CD4-positive, alpha-beta T cell treated with Interleukin-1 beta for 1 hour (primary cell): Measurements from ENCODE around the gene EPB41L2.
"Not testable (repeated sequence)": the region's sequence is repeated elsewhere in the genome, so short reads cannot be mapped to it uniquely, and the experiment has no call there.

Experiments
- DNase-seq, 2 donors: peaks; one replicate each; pipeline ENCODE4 v3.0.0-alpha.2; 2020 to 2022

Gene EPB41L2

GRCh38 chr6:130970839-130971410 is 92.1 kb downstream of the EPB41L2 start:
- no peak for DNase-seq

- DNase-seq: no peak
Observed at GRCh38 chr6:130969791-130970491, 93.1 kb downstream of the EPB41L2 start.

- DNase-seq: no peak
Observed at GRCh38 chr6:130969166-130969565, 93.9 kb downstream of the EPB41L2 start.

- no peak for DNase-seq
Observed at GRCh38 chr6:130968476-130968875, 94.6 kb downstream of the EPB41L2 start.

- DNase-seq: no peak
Observed at GRCh38 chr6:130967502-130968445, 95.3 kb downstream of the EPB41L2 start.

GRCh38 chr6:130966344-130966980 is 96.6 kb downstream of the EPB41L2 start:
- no peak for DNase-seq

GRCh38 chr6:130965656-130966055 is 97.4 kb downstream of the EPB41L2 start:
- DNase-seq: no peak

- no peak for DNase-seq
Observed at GRCh38 chr6:130964808-130965604, 98.0 kb downstream of the EPB41L2 start.

GRCh38 chr6:130964289-130964688 is 98.8 kb downstream of the EPB41L2 start:
- no peak for DNase-seq

GRCh38 chr6:130962966-130963365 is 100.1 kb downstream of the EPB41L2 start:
- DNase-seq: no peak

- no peak for DNase-seq
Observed at GRCh38 chr6:130961148-130961547, 101.9 kb downstream of the EPB41L2 start.

GRCh38 chr6:130959951-130960350 is 103.1 kb downstream of the EPB41L2 start:
- DNase-seq: no peak

GRCh38 chr6:130958468-130958867 is 104.6 kb downstream of the EPB41L2 start:
- no peak for DNase-seq

GRCh38 chr6:130955755-130956154 is 107.3 kb downstream of the EPB41L2 start:
- DNase-seq: no peak

GRCh38 chr6:130949553-130949952 is 113.5 kb downstream of the EPB41L2 start:
- DNase-seq: no peak

- no peak for DNase-seq
Observed at GRCh38 chr6:130947464-130947863, 115.6 kb downstream of the EPB41L2 start.

- no peak for DNase-seq
Observed at GRCh38 chr6:130946076-130946475, 117.0 kb downstream of the EPB41L2 start.

GRCh38 chr6:130945401-130945919 is 117.6 kb downstream of the EPB41L2 start:
- DNase-seq: no peak

GRCh38 chr6:130944486-130944885 is 118.6 kb downstream of the EPB41L2 start:
- DNase-seq: no peak

- DNase-seq: no peak
Observed at GRCh38 chr6:130943738-130944137, 119.3 kb downstream of the EPB41L2 start.

- not testable (repeated sequence) for DNase-seq
Observed at GRCh38 chr6:130942752-130943151, 120.3 kb downstream of the EPB41L2 start.
